Measurements from ENCODE around the gene KIFC1.
A peak's percentile ranks its signal among the peaks of the same experiment; 100 is the strongest.
"Not testable (repeated sequence)": the region's sequence is repeated elsewhere in the genome, so short reads cannot be mapped to it uniquely, and the experiment has no call there.

KIFC1 gene

GRCh38 chr6:33373960-33374910 is 17.4 kb upstream of the KIFC1 start:
- peak in 1 of 2 donors; percentile 5 for DNase-seq

DNA sequence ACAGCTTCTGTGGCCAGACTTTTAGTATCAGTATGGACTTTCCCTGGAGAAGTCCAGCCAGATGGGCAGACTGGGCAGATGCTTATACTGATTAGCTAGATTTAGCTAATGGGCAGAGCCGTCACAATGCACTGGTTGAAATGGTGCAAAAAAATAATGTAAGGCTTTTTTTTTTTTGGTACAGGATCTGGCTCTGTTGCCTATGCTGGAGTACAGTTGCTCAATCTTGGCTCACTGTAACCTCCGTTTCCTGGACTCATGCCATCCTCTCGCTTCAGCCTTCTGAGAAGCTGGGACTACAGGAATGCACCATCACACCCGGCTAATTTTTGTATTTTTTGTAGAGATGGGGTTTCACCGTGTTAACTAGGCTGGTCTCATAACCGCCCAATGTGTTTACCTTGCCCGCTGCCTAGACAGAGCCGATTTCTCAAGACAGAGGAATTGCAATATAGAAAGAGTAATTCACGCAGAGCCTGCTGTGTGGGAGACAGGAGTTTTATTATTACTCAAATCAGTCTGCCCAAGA is 16.4 kb upstream of the KIFC1 start:
- DNase-seq: no peak

DNA sequence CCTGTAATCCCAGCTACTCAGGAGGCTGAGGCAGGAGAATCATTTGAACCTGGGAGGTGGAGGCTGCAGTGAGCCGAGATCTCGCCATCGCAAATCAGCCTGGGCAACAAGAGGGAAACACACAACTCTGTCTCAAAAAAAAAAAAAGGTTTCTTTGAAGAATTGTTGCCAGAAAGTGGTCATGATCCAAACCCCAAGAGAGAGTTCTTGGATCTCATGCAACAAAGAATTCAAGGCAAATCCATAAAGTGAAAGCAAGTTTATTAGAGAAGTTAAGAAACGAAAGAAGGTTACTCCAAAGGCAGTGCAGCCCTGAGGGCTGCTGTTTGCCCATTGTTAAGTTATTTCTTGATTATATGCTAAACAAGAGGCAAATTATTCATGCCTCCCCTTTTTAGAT is 14.5 kb upstream of the KIFC1 start:
- no peak for DNase-seq

- not testable (repeated sequence) for DNase-seq
Observed at GRCh38 chr6:33379184-33379583, 12.4 kb upstream of the KIFC1 start.

DNA sequence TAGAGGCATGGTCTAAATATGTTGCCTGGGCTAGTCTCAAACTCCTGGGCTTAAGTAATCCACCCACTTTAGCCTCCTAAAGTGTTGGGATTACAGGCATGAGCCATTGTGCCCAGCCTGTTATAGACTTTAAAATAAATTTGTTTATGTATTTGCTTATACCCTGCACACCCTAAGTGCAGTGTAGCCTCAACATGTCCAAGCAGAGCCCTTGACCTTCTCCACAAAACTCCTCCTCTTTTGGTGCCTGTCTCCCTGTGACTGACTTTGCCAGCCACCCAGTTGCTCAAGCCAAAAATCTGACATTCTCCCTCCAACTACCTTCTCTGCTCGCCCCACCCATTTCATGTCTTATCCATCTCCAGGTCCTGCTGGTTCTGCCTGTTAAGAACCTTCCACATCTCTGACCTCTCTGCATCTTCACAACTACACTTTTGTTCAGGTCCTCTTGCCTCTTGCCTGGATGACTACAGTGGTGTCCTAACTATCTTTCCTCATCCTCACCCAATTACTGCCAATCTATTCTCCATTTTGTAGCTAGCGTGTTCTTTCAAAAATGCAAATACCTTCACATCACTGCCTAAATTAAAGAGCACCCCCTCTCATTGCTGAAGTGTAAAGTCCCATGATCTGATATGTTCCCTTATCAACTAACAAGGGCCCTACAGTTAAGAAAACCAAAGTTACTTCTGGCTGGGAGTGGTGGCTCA is 11.2 kb upstream of the KIFC1 start:
- DNase-seq: no peak

GRCh38 chr6:33383427-33384185 is 8.0 kb upstream of the KIFC1 start:
- DNase-seq: no peak

GRCh38 chr6:33384581-33385020 is 7.0 kb upstream of the KIFC1 start:
- no peak for DNase-seq

- DNase-seq: no peak
Observed at GRCh38 chr6:33390173-33390572, 1.4 kb upstream of the KIFC1 start.

DNA sequence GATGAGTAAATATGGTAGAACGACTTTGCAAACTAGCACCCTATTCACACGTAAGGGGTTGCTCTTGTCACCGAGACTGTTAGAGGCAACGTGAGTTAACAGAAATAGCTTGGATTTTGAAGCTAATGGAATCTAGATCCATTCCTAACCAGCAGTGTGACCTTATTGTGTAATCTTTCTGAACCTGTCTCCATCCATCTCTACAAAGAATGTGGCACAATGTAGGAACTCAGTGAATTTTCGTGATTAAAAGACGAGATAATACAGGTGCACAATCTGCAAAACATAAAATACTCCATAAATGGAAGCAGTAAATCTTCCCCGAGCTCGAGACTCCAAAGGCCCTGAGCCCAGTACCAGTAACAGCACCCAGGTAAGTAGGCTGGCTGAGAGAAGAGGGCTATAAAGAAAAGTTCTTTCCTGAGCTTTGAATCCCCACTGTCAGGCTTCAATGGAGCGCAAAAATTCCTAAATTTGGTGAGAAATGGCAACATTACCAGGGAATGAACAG is 801 bp upstream of the KIFC1 start:
- no peak for DNase-seq

DNA sequence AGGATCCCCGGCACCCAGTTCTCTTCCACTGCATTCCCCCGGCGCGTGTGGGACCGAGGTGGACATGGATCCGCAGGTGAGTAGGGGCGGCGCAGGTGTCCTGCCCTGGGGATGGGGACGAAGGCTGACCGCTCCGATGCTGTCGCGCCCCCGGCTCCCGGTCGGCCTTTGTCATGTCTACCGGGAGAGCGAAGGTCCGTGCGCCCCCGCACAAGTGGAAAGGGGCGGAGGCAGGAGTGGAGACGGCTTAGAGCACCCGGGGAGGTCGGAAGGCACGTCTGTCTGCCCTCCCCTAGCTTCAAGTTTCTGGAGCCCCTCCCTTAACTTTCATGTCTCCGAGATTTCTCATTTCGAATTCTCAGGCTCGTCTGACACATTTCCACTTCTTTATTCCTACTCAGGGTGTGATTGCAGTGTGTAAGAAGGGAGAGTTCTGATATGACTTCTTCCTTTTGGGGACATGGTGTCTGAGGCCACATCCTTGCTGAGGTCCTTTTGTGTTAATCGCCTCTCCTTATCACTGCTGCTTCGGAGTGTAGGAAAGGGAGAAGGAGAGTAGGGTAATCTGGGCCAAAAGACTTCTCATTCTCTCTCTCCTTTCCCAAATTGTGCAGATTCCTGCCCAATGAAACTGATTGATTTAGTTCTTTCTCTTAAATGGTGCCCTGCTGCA is 435 bp downstream of the KIFC1 start:
- DNase-seq: peak in 1 of 2 donors; percentile 25

DNA sequence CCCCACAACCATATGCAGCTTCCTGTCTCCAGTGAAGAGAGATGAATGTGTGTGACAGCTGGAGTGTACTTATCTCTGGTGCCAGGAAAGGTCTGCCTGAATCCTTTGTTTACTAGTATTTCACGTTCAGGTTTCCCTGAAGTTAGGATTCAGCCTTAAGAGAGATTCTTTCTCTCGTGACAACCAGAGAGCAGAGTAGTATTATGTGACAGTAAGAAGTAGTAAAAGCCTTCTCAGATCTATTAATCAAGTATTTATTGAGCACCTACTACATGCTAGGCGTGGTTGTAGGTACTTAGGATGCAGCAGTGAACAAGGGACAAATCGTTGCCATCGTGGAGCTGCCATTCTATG is 949 bp downstream of the KIFC1 start:
- no peak for DNase-seq

DNA sequence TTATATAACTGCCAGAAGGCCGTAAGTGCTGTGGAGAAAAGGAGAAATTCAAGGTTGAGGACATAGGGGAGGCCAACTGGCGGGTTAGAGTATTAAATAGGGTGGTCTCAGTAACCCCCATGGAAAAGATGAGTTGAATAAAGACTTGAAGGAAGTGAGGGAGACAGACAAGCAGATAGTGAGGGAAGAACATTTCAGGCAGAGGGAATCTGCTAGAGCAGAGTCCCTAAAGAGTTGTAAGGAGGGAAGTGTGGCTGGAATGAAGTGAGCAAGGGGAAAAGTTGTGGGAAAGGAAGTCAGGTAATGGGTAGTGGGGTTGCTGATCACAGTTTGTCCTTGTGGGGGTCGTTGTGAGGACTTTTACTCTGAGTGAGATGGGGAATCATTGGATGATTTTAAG is 1.4 kb downstream of the KIFC1 start:
- no peak for DNase-seq

DNA sequence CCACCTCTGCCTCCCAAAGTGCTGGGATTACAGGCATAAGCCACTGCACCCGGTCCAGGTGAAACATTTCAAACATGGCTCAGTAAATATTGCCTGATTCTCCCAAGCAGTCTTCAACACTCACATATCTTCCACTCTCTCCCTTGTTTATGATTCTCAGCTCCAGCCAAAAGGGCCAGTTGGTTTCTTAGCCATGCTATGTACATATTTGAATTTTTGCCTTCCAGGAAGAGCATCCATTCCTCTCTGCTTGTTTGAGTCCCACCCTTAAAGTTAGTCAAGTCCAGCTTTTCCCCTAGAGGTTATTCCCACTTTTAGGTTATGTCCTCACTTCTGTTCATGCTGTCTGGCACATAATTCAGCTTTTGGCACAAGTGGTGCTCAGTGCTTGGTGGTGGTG is 5.9 kb downstream of the KIFC1 start:
- DNase-seq: no peak

DNA sequence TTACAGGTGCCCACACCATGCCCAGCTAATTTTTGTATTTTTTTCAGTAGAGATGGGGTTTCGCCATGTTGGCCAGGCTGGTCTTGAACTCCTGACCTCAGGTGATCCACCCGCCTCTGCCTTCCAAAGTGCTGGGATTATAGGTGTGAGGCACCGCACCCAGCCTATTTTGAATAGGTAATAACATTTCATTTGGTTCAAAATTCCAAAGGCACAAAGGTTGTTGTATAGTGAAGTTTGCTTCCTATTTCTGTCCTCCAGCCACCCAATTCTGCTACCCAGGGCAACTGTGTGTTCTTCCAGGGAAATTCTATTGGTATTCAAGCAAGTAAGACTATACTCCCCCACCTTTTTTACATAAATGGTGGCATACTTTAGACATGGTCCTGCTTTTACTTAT is 7.0 kb downstream of the KIFC1 start:
- DNase-seq: not testable (repeated sequence)

DNA sequence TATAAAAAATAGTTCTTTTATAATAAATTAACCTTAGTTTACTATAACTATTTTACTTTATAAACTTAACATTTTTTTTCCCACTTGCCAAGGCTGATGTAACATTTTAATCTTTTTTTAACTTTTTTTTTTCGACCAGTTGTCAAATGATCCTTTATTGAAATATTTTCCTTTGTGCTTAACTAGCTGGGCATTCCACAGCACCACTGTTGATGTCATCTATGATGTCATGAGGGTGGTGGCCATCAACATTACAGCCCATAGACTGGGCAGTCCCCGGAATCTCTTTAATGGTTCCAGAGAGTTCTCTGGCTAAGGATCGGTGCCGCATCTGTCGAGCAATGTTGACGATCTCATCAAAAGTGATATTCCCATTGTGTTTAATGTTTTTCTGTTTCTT is 8.3 kb downstream of the KIFC1 start:
- DNase-seq: not testable (repeated sequence)

DNA sequence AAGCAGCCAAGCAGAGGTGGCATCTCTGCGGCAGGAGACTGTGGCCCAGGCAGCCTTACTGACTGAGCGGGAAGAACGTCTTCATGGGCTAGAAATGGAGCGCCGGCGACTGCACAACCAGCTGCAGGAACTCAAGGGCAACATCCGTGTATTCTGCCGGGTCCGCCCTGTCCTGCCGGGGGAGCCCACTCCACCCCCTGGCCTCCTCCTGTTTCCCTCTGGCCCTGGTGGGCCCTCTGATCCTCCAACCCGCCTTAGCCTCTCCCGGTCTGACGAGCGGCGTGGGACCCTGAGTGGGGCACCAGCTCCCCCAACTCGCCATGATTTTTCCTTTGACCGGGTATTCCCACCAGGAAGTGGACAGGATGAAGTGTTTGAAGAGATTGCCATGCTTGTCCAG is 13.3 kb downstream of the KIFC1 start:
- no peak for DNase-seq

GRCh38 chr6:33405386-33405940 is 13.8 kb downstream of the KIFC1 start:
- DNase-seq: peak in 1 of 2 donors; percentile 29

GRCh38 chr6:33406126-33406525 is 14.5 kb downstream of the KIFC1 start:
- no peak for DNase-seq

DNA sequence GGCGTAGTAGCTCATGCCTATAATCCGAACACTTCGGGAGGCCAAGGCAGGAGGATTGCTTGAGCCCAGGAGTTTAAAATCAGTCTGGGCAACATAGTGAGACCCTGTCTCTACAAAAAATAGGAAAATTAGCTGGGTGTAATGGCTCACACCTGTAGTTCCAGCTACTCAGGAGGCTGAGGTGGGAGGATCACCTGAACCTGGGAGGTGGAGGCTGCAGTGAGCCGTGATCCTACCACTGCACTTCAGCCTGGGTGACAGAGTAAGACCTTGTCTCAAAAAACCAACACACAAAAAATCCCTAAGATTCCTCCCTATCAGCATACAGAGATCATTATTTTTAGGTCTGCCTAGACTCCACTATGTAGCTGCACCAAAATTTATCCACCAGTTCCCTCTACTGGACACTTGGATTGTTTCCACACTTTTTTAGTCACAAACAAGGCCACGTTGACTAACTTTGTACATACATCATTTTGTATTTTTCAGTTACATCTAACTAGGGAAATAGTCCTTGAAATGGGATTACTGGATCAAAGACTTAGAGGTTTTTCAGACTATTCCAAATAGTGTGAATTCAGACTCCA is 15.6 kb downstream of the KIFC1 start:
- DNase-seq: peak in 1 of 2 donors; percentile 43

DNA sequence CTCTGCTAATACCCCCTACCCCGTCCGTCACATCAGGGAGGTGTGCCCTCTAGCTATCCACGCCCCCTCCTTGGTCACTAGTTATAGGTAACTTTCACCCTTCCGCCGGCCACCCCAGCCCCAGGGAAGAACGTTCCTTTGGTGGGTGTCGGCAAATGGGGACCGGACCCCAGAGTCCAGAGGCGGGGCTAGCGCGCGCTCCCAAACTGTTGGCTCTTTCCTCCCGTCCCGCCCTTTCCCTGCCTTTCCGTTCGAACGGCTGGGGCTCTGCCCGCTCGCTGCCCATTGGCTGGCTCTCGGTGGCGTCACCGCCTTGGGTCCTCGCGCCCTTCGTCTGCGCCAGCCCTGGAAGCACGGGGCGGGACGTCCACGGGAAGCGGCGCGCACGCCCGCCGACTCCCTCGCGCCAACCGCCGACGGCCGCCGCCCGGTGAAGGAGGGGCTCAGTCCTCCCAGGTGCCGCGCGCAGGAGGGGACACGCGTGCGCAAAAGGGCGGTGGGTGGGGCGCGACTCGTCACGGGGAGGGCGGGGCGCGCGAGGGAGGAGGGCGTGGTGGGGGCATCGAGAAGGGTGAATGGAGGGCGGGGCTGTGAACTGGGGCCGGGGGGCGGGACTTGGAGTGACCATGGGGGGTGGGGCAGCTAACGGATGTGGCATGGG is 18.6 kb downstream of the KIFC1 start:
- DNase-seq: peak; percentile 98

Measured in CD4-positive, alpha-beta T cell treated with Interleukin-4 for 1 hour (primary cell).